ENCODE measurements around the gene ADGRL3. TPM values are rescaled to one million over a fixed set of nuclear protein-coding genes. Genes with fewer than 3 reads are reported as not detected.

ADGRL3 gene
- total and polyA plus RNA-seq, 2 donors (not counting 1 experiment from before 2014, with no cell fraction given), result under 0.01 to 0.05 TPM

DNA sequence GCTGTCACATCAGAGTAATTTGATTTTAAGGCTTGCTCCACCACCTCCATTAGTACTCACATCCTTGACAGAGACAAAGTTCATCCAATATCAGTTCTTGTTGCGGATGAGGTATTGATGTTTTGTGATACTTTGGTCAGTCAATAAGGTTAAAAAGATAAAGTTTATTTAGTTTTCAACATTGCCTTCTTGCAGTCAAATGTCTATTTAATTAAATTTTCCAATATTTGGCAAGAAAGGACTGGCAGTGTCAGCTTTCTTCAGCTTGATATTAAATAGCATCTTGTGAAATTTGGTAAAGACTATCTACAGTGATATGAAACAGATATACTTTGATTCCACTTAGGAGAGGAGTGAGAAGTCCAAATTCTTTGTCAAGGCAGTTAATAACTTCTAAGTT, 493.4 kb downstream of the ADGRL3 start:
- H3K79me2 ChIP-seq (ENCODE audit: control insufficient read depth, insufficient read depth, low read length), result no peaks in the 10 kb centered on the region

GRCh38 chr4:61714387-61714911, 514.3 kb downstream of the ADGRL3 start:
- no peaks in the 10 kb centered on the region for H3K27me3 ChIP-seq (ENCODE audit: control insufficient read depth, insufficient read depth, low read length)
- H2AFZ ChIP-seq (ENCODE audit: low read length), result no peak overlapping the region
- no peak overlapping the region for H3K4me3 ChIP-seq (replicated peaks in 1 of 4; ENCODE audit: control extremely low read depth in 1 of 4, insufficient read depth in 1 of 4, low read depth in 3 of 4, low read length in 4 of 4)
- no peak overlapping the region for H3K4me2 ChIP-seq (ENCODE audit: extremely low read depth, insufficient read depth, low read length)
- H3K27ac ChIP-seq (ENCODE audit: insufficient read depth, low read length), result no peak overlapping the region
- H3K79me2 ChIP-seq (ENCODE audit: control insufficient read depth, insufficient read depth, low read length), result no peaks in the 10 kb centered on the region
- H4K20me1 ChIP-seq (ENCODE audit: control insufficient read depth, extremely low read depth, insufficient read depth, low read length), result no peaks in the 10 kb centered on the region
- no peak for TF ChIP-seq EZH2 (IDR thresholded peaks at IDR 0.05; ENCODE audit: low read length, missing control alignments)
- TF ChIP-seq, protein P1, sequence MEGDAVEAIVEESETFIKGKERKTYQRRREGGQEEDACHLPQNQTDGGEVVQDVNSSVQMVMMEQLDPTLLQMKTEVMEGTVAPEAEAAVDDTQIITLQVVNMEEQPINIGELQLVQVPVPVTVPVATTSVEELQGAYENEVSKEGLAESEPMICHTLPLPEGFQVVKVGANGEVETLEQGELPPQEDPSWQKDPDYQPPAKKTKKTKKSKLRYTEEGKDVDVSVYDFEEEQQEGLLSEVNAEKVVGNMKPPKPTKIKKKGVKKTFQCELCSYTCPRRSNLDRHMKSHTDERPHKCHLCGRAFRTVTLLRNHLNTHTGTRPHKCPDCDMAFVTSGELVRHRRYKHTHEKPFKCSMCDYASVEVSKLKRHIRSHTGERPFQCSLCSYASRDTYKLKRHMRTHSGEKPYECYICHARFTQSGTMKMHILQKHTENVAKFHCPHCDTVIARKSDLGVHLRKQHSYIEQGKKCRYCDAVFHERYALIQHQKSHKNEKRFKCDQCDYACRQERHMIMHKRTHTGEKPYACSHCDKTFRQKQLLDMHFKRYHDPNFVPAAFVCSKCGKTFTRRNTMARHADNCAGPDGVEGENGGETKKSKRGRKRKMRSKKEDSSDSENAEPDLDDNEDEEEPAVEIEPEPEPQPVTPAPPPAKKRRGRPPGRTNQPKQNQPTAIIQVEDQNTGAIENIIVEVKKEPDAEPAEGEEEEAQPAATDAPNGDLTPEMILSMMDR (conservative IDR thresholded peaks at IDR 0.05 in 1 of 2, IDR thresholded peaks at IDR 0.05 in 1 of 2; ENCODE audit: low read depth in 1 of 2, low read length in 2 of 2), result no peak
- H3K36me3 ChIP-seq (ENCODE audit: control insufficient read depth, insufficient read depth, low read length), result no peaks in the 10 kb centered on the region
- no peaks in the 10 kb centered on the region for H3K4me1 ChIP-seq (ENCODE audit: control insufficient read depth, extremely low read depth, insufficient read depth, low read length)
- no peak overlapping the region for H3K9ac ChIP-seq (ENCODE audit: insufficient read depth, low read length)
- no peaks in the 10 kb centered on the region for H3K9me3 ChIP-seq (ENCODE audit: control insufficient read depth, insufficient read depth, low read depth, low read length)
- DNase-seq (ENCODE audit: low read depth in 2 of 2), result peak in 1 of 2 donors; percentile 2

More for the DNA sequence above, 493.4 kb downstream of the ADGRL3 start:
- H3K9ac ChIP-seq (ENCODE audit: insufficient read depth, low read length), result no peak overlapping the region
- TF ChIP-seq, protein P1 (conservative IDR thresholded peaks at IDR 0.05 in 1 of 2, IDR thresholded peaks at IDR 0.05 in 1 of 2; ENCODE audit: low read depth in 1 of 2, low read length in 2 of 2), result no peak
- no peak for TF ChIP-seq EZH2 (IDR thresholded peaks at IDR 0.05; ENCODE audit: low read length, missing control alignments)
- H3K36me3 ChIP-seq (ENCODE audit: control insufficient read depth, insufficient read depth, low read length), result no peaks in the 10 kb centered on the region
- H3K4me2 ChIP-seq (ENCODE audit: extremely low read depth, insufficient read depth, low read length), result no peak overlapping the region
- DNase-seq (ENCODE audit: low read depth in 2 of 2), result no peak
- no peaks in the 10 kb centered on the region for H3K9me3 ChIP-seq (ENCODE audit: control insufficient read depth, insufficient read depth, low read depth, low read length)
- no peak overlapping the region for H2AFZ ChIP-seq (ENCODE audit: low read length)
- no peaks in the 10 kb centered on the region for H3K4me1 ChIP-seq (ENCODE audit: control insufficient read depth, extremely low read depth, insufficient read depth, low read length)
- no peaks in the 10 kb centered on the region for H3K27me3 ChIP-seq (ENCODE audit: control insufficient read depth, insufficient read depth, low read length)
- no peak overlapping the region for H3K4me3 ChIP-seq (replicated peaks in 1 of 4; ENCODE audit: control extremely low read depth in 1 of 4, insufficient read depth in 1 of 4, low read depth in 3 of 4, low read length in 4 of 4)
- no peaks in the 10 kb centered on the region for H4K20me1 ChIP-seq (ENCODE audit: control insufficient read depth, extremely low read depth, insufficient read depth, low read length)
- H3K27ac ChIP-seq (ENCODE audit: insufficient read depth, low read length), result no peak overlapping the region

DNA sequence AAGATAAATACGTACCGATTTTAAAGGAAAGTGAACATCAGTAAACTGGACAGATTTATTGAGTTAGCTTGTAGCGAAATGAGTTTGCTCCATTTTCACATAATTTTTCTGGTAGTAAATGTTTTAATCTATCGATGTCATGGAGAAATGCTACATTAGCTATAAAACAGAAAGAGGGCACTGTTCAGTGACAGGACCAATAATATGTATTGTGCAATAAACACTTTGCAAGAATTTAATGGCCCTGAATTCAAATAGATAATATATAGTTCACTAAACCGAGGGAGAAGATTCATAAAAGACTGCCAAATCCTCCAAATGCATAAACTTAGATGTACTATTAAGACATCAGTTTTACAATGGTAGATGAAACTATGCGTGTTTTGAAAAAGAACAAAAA, 516.3 kb downstream of the ADGRL3 start:
- Histone ChIP-seq H3K27me3 (ENCODE audit: control insufficient read depth, insufficient read depth, low read length) (no peaks in the 10 kb centered on the region), H2AFZ (ENCODE audit: low read length) (no peak overlapping the region), H3K27ac (ENCODE audit: insufficient read depth, low read length) (no peak overlapping the region), H3K9me3 (ENCODE audit: control insufficient read depth, insufficient read depth, low read depth, low read length) (no peaks in the 10 kb centered on the region), H3K79me2 (ENCODE audit: control insufficient read depth, insufficient read depth, low read length) (no peaks in the 10 kb centered on the region), H3K9ac (ENCODE audit: insufficient read depth, low read length) (no peak overlapping the region), H3K4me1 (ENCODE audit: control insufficient read depth, extremely low read depth, insufficient read depth, low read length) (no peaks in the 10 kb centered on the region), H3K4me3 (replicated peaks in 1 of 4; ENCODE audit: control extremely low read depth in 1 of 4, insufficient read depth in 1 of 4, low read depth in 3 of 4, low read length in 4 of 4) (no peak overlapping the region), H3K4me2 (ENCODE audit: extremely low read depth, insufficient read depth, low read length) (no peak overlapping the region), H4K20me1 (ENCODE audit: control insufficient read depth, extremely low read depth, insufficient read depth, low read length) (no peaks in the 10 kb centered on the region), H3K36me3 (ENCODE audit: control insufficient read depth, insufficient read depth, low read length) (no peaks in the 10 kb centered on the region)
- no peak for DNase-seq (ENCODE audit: low read depth in 2 of 2)
- TF ChIP-seq EZH2 (IDR thresholded peaks at IDR 0.05; ENCODE audit: low read length, missing control alignments), result no peak
- TF ChIP-seq, protein P1 (conservative IDR thresholded peaks at IDR 0.05 in 1 of 2, IDR thresholded peaks at IDR 0.05 in 1 of 2; ENCODE audit: low read depth in 1 of 2, low read length in 2 of 2), result no peak
